ENCODE data around the gene IGLL5.

The IGLL5 gene

GRCh38 chr22:22887621-22888503, at the start of gene IGLL5:
Gene IGLL5 (plus strand): TSS chr22:22887816. CDS start chr22:22888054, 238 bp downstream.
- DNase-seq (ENCODE audit: low read depth) = no peak

DNA sequence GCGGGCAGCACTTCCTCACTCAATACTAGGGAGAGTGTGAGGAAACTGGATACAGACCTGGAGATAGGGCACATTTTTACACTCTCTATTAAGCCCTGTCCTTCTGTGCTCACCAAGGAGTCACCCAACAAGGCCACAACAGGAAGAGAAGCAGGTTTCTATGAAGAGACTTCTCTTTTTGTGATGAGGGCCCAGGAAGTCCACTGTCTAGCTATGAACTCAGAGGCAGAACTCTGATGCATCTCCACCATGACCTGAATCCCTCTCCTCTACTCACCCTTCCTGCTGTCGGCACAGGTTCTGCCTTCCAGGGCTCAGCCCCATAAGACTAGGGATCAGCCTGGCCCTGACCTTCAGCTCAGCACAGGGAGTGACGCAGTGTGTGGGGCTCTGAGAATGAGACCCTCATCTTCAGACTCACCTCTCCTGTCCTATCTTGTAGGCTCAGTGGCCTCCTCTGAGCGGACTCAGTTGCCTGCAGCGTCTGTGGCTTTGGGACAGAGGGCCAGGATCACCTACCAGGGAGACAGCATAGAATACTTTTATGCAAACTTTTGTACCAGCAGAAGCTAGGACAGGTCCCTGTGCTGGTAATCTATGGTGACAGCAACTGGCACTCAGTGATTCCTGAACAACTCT, 49.3 kb upstream of the IGLL5 start:
- no peak for DNase-seq (ENCODE audit: low read depth)

DNA sequence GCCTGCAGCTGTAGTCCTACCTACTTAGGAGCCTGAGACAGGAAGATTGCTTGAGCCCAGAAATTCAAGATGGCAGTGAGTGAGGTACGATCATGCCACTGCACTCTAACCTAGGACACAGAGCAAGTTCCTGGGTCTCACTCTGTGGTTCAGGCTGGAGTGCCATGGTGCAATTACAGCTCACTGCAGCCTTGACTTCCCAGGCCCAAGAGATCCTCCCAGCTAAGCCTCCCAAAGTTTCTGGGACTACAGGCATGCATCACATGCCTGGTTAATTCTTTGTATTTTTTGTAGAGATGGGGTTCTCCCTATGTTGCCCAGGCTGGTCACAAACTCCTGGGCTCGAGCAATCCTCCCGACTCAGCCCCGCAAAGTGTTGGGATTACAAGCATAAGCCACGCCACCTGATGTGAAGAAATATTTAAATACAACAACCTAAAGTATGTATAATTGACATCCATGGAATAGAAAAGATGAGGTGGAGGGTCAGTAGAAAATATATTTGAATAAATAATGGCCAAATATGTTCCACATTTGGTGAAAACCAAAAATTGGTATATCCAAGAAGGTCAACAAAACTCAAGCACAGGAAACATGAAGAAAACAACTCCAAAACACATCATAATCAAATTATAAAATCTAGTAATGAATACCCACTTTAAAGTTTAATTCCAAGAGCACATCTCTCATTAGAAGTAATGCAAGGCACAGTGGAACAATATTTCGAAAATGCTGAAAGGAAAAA, 47.9 kb upstream of the IGLL5 start:
- DNase-seq (ENCODE audit: low read depth) = no peak

- no peak for DNase-seq (ENCODE audit: low read depth)
Measured at GRCh38 chr22:22840780-22841179, 46.8 kb upstream of the IGLL5 start.

- DNase-seq (ENCODE audit: low read depth) = no peak
Measured at GRCh38 chr22:22841598-22841997, 46.0 kb upstream of the IGLL5 start.

DNA sequence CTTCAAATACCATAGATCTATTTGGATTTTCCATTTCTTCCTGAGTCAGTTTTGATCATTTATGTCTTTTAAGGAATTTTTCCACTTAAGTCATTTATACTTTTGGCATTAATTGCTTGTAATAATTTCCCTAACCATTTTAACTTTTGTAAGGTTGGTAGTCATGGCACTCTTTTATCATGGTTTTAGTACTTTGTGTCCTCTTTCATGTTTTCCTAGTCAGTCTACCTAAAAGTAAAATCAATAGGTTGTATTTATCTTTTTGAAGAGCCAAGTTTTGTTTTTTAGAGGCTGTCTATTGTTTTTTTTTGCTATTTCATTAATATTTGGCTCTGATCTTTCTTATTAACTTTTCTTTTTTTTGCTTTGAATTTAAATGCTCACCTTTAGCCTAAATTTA, 45.5 kb upstream of the IGLL5 start:
- DNase-seq (ENCODE audit: low read depth) = no peak

GRCh38 chr22:22843848-22844247, 43.8 kb upstream of the IGLL5 start:
- no peak for DNase-seq (ENCODE audit: low read depth)

- no peak for DNase-seq (ENCODE audit: low read depth)
Measured at GRCh38 chr22:22847241-22847640, 40.4 kb upstream of the IGLL5 start.

DNA sequence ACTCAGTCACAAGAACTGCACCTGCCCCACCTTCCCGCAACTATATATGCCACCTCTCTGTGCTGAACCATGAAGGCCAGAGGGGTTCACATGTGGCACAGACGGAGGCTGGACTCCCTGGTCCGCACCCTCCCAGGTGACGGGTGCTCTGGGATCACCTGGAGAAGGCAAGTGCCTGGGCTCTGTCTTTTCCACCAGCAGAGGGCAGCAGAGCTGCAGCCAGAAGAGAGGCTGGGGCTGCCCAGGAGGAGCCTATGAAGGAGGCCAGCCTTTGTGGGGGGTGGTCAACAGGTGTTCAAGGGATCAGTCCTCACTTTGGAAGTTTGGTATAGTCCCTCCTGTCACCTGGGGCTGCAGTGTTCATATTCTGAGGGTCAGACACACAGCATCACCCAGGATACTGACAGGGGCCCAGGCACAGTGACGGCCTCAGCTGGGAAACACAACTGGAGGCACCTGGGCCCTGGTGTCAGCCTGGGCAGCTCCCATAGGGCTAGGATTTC, 39.2 kb upstream of the IGLL5 start:
- peak; percentile 66 for DNase-seq (ENCODE audit: low read depth)

GRCh38 chr22:22849640-22850610, 37.7 kb upstream of the IGLL5 start:
- no peak for DNase-seq (ENCODE audit: low read depth)

DNA sequence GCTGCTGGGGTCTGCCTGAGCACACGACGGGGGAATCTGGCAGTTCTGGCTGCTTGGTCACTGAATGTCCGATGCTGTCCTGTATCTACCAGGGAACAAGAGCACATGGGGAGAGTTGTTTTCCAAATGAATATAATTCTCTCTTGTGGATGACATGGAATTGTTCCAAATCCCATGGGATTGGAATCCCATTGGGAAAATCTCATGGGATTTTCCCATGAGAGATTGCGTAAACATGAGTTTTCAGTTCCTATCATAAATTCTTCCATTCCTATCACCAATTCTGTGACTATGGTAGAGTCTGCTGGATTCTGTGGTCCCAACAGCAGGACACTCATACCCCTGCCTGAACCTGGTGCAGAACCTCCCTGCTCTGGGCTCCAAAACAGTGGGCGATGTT, 35.6 kb upstream of the IGLL5 start:
- no peak for DNase-seq (ENCODE audit: low read depth)

GRCh38 chr22:22853713-22854112, 33.9 kb upstream of the IGLL5 start:
- DNase-seq (ENCODE audit: low read depth) = no peak

- no peak for DNase-seq (ENCODE audit: low read depth)
Measured at GRCh38 chr22:22854466-22854865, 33.1 kb upstream of the IGLL5 start.

- DNase-seq (ENCODE audit: low read depth) = no peak
Measured at GRCh38 chr22:22855085-22855484, 32.5 kb upstream of the IGLL5 start.

DNA sequence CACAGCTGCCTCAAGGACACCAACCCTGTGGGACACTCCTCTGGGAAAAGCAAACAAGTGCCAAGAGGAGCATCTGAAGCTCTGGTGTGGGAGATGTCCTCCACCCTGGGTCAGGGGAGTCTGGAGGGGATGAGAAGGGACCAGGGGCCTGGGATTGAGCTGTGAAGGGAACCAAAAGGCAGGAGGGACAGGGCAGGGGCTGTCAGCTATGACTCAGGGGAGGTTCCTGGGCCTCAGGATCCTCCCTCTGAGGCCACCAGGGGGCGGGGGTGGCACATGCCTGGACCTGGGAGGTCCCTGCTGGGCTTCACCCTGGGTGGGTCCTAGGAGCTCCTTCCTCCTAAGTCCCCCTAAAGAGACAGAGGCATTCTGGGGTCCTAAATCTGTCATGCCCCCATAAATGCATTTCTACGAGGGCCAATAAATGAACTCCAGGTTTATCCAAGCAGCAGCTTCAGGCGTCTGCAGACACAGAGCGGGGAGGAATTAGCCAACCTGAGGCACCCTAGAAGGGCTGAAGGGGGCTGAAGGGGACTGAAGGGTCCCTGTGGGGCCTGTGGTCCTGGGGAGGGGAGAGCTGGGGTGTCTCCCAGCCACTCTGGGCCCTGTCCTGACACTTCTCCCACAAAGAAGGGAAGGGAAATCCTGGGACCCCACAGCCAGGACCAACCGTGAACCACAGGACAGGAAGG, 31.9 kb upstream of the IGLL5 start:
- DNase-seq (ENCODE audit: low read depth) = peak; percentile 34

DNA sequence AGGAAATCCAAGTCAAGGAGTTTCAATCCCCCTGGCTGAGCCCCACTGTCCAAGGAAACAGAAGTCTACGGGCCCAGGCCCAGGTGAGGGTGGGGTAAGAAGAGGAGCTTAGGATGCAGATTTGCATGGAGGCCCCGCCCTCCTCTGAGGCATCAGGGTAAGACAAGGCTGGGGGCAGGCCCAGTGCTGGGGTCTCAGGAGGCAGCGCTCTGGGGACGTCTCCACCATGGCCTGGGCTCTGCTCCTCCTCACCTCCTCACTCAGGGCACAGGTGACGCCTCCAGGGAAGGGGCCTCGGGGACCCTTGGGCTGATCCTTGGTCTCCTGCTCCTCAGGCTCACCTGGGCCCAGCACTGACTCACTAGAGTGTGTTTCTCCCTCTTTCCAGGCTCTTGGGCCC, 31.3 kb upstream of the IGLL5 start:
- no peak for DNase-seq (ENCODE audit: low read depth)

- DNase-seq (ENCODE audit: low read depth) = no peak
Measured at GRCh38 chr22:22856885-22857606, 30.6 kb upstream of the IGLL5 start.

GRCh38 chr22:22857607-22858558, 29.7 kb upstream of the IGLL5 start:
- no peak for DNase-seq (ENCODE audit: low read depth)

DNA sequence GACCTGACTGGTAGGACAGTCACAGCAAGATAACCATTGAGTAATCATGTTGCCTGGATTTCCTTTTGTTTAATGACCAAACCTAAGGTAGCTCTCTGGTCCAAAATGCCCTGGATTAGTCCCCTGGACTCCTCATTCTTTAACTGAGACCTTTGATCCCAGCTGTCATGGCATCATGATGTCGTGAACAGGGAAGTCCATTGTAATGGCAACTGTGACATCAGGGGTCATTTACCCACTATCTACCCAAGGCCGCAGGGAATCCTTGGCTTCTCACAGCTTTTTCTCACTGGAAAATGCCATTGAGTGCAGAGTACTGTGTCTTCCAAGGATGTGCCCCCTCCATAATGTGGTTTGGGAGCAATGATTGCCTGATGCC, 29.1 kb upstream of the IGLL5 start:
- DNase-seq (ENCODE audit: low read depth) = no peak
